ENCODE data around the gene ZNF154.

DNA sequence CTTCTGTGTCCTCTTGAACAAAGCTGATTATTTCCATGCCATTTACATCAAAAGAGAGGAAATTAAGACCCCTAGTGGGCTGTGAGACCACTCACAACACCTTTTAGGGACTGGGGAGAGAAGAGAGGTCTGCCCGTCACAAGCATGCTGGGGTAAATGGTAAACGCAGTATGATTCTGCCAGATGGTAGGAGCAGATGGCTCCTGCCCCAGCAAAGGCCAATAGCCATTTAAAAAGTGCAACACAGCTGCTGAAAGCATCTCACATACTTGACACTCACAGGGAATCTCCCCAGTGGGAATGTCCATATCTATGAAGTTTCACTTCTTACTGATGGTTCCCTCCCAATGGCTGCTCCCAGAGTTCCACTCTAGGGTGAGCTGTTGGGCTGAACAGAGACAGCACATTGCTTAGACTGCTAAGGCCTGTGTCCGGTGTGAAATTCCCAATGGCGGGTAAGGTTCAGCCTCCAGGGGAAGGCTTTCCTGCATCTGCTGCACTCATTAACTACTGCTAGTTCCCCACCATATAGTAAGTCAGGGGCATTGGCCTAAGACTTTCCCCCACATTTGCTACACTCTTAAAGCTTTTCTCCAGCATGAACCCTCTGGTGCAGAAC is 11.0 kb upstream of the ZNF154 start:
- TF ChIP-seq, protein P1, sequence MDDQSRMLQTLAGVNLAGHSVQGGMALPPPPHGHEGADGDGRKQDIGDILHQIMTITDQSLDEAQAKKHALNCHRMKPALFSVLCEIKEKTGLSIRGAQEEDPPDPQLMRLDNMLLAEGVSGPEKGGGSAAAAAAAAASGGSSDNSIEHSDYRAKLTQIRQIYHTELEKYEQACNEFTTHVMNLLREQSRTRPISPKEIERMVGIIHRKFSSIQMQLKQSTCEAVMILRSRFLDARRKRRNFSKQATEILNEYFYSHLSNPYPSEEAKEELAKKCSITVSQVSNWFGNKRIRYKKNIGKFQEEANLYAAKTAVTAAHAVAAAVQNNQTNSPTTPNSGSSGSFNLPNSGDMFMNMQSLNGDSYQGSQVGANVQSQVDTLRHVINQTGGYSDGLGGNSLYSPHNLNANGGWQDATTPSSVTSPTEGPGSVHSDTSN (IDR thresholded peaks at IDR 0.05): no peak
- TF ChIP-seq, protein P2, sequence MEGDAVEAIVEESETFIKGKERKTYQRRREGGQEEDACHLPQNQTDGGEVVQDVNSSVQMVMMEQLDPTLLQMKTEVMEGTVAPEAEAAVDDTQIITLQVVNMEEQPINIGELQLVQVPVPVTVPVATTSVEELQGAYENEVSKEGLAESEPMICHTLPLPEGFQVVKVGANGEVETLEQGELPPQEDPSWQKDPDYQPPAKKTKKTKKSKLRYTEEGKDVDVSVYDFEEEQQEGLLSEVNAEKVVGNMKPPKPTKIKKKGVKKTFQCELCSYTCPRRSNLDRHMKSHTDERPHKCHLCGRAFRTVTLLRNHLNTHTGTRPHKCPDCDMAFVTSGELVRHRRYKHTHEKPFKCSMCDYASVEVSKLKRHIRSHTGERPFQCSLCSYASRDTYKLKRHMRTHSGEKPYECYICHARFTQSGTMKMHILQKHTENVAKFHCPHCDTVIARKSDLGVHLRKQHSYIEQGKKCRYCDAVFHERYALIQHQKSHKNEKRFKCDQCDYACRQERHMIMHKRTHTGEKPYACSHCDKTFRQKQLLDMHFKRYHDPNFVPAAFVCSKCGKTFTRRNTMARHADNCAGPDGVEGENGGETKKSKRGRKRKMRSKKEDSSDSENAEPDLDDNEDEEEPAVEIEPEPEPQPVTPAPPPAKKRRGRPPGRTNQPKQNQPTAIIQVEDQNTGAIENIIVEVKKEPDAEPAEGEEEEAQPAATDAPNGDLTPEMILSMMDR (IDR thresholded peaks at IDR 0.05): no peak
- TF ChIP-seq, protein P3, sequence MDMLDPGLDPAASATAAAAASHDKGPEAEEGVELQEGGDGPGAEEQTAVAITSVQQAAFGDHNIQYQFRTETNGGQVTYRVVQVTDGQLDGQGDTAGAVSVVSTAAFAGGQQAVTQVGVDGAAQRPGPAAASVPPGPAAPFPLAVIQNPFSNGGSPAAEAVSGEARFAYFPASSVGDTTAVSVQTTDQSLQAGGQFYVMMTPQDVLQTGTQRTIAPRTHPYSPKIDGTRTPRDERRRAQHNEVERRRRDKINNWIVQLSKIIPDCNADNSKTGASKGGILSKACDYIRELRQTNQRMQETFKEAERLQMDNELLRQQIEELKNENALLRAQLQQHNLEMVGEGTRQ (IDR thresholded peaks at IDR 0.05): no peak
- TF ChIP-seq MYC (IDR thresholded peaks at IDR 0.05; ENCODE audit: borderline replicate concordance, low read length) (no peak), SMC3 (IDR thresholded peaks at IDR 0.05) (no peak), POLR2A (IDR thresholded peaks at IDR 0.05; ENCODE audit: low read length) (no peak), CBX8 (IDR thresholded peaks at IDR 0.05) (no peak), RFX5 (IDR thresholded peaks at IDR 0.05) (no peak), MAFK (IDR thresholded peaks at IDR 0.05; ENCODE audit: partially characterized antibody) (no peak), CHD4 (IDR thresholded peaks at IDR 0.05; ENCODE audit: borderline replicate concordance) (no peak)
- TF ChIP-seq, protein P4, sequence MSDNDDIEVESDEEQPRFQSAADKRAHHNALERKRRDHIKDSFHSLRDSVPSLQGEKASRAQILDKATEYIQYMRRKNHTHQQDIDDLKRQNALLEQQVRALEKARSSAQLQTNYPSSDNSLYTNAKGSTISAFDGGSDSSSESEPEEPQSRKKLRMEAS (IDR thresholded peaks at IDR 0.05): no peak
- TF ChIP-seq, protein P5, sequence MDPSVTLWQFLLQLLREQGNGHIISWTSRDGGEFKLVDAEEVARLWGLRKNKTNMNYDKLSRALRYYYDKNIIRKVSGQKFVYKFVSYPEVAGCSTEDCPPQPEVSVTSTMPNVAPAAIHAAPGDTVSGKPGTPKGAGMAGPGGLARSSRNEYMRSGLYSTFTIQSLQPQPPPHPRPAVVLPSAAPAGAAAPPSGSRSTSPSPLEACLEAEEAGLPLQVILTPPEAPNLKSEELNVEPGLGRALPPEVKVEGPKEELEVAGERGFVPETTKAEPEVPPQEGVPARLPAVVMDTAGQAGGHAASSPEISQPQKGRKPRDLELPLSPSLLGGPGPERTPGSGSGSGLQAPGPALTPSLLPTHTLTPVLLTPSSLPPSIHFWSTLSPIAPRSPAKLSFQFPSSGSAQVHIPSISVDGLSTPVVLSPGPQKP (IDR thresholded peaks at IDR 0.05; ENCODE audit: low read depth, low read length): no peak
- TF ChIP-seq, protein P6, sequence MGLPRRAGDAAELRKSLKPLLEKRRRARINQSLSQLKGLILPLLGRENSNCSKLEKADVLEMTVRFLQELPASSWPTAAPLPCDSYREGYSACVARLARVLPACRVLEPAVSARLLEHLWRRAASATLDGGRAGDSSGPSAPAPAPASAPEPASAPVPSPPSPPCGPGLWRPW (IDR thresholded peaks at IDR 0.05): no peak

All from A549 (cell line).